HG03159 (cell line): ENCODE results near the gene SH3GL1.
"Not testable (repeated sequence)": the region's sequence is repeated elsewhere in the genome, so short reads cannot be mapped to it uniquely, and the experiment has no call there.

Experiments used
- ATAC-seq: cut with Tn5 transposase; IDR thresholded peaks from one replicate; pipeline ENCODE4 v1.9.1; 2021; ENCODE audit warnings: mild to moderate bottlenecking, moderate library complexity; ENCODE audit not compliant: unreplicated experiment

Gene SH3GL1

GRCh38 chr19:4347521-4347920 lies 52.8 kb downstream of the SH3GL1 start:
- no peak for ATAC-seq

- no peak for ATAC-seq
Measured at GRCh38 chr19:4346020-4346383, 54.3 kb downstream of the SH3GL1 start.

- ATAC-seq: no peak
Measured at GRCh38 chr19:4345342-4346019, 54.9 kb downstream of the SH3GL1 start.

GRCh38 chr19:4343370-4344307 lies 56.7 kb downstream of the SH3GL1 start, which contains the start of gene MPND:
TSS of gene MPND (plus strand) at chr19:4343562. CDS start at chr19:4343594, 32 bp downstream.
- peak; percentile 56 for ATAC-seq

- peak; percentile 85 for ATAC-seq
Measured at GRCh38 chr19:4342615-4343369, 57.6 kb downstream of the SH3GL1 start.

GRCh38 chr19:4342314-4342614 lies 58.1 kb downstream of the SH3GL1 start:
- ATAC-seq: no peak

GRCh38 chr19:4338441-4339355 lies 61.6 kb downstream of the SH3GL1 start, which contains the start of gene STAP2:
TSS of gene STAP2 (minus strand) at chr19:4338827. CDS start at chr19:4338753, 74 bp downstream.
- no peak for ATAC-seq

- ATAC-seq: no peak
Measured at GRCh38 chr19:4337906-4338440, 62.4 kb downstream of the SH3GL1 start.

GRCh38 chr19:4334929-4335570 lies 65.3 kb downstream of the SH3GL1 start:
- ATAC-seq: no peak

GRCh38 chr19:4329858-4330257 lies 70.5 kb downstream of the SH3GL1 start:
- ATAC-seq: no peak

GRCh38 chr19:4328991-4329681 lies 71.2 kb downstream of the SH3GL1 start:
- ATAC-seq: not testable (repeated sequence)

- peak; percentile 74 for ATAC-seq
Measured at GRCh38 chr19:4328243-4328990, 71.9 kb downstream of the SH3GL1 start.

GRCh38 chr19:4327877-4328242 lies 72.5 kb downstream of the SH3GL1 start:
- ATAC-seq: peak; percentile 3

- peak; percentile 3 for ATAC-seq
Measured at GRCh38 chr19:4327252-4327876, 73.0 kb downstream of the SH3GL1 start.

GRCh38 chr19:4326837-4327251 lies 73.5 kb downstream of the SH3GL1 start:
- no peak for ATAC-seq

GRCh38 chr19:4326215-4326836 lies 74.0 kb downstream of the SH3GL1 start:
- ATAC-seq: no peak

GRCh38 chr19:4324228-4324627 lies 76.1 kb downstream of the SH3GL1 start:
- no peak for ATAC-seq
